Transverse colon (tissue), 3 donors: Measurements from ENCODE around the gene PHACTR4.

ENCODE experiments used
- CTCF ChIP-seq, 5 experiments: fragments of 200-600 bp in 3 of 5; fragments of 450-650 bp in 2 of 5; sonication (generic) in 3 of 5; IDR thresholded peaks; 1 replicate in 2 of 5; 2 replicates in 3 of 5; pipeline ENCODE4 v1.5.1; 2016 to 2017; ENCODE audit warnings: antibody characterized with exemption in 5 of 5, inconsistent platforms in 3 of 5, mild to moderate bottlenecking in 2 of 5, moderate library complexity in 1 of 5
- POLR2A ChIP-seq: fragments of 450-650 bp; IDR thresholded peaks from one replicate; pipeline ENCODE4 v1.6.1; 2016; ENCODE audit warnings: antibody characterized with exemption, mild to moderate bottlenecking, moderate library complexity

- TF ChIP-seq CTCF (IDR thresholded peaks at IDR 0.05), result no peak
- no peak for TF ChIP-seq POLR2A
These were observed 89.0 kb downstream of the PHACTR4 start for GRCh38 chr1:28458237-28459228.
